Adrenal gland (tissue), 5 donors: ENCODE measurements around the gene RALGPS1.

Source experiments
- CTCF ChIP-seq, 6 experiments: fragments of 450-650 bp in 4 of 6; fragments of 200-600 bp in 2 of 6; sonication (generic) in 1 of 6; IDR thresholded peaks; 1 replicate in 5 of 6; 2 replicates in 1 of 6; pipeline versions ENCODE4 v1.5.1 to v1.8.0; 2016 to 2021; ENCODE audit warnings: antibody characterized with exemption in 6 of 6, mild to moderate bottlenecking in 2 of 6, moderate library complexity in 1 of 6
- POLR2A ChIP-seq, 2 donors: fragments of 450-650 bp; IDR thresholded peaks; one replicate each; pipeline ENCODE4 v1.6.1; 2017; ENCODE audit warnings: antibody characterized with exemption in 2 of 2, mild to moderate bottlenecking in 2 of 2, moderate library complexity in 1 of 2
- donor health status: DM: no; HTN: no; CAD: no.

- TF ChIP-seq CTCF (IDR thresholded peaks at IDR 0.05) = no peak
- no peak for TF ChIP-seq POLR2A (IDR thresholded peaks at IDR 0.05)
These were observed 11.3 kb downstream of the RALGPS1 start for GRCh38 chr9:126925876-126926275.
